ENCODE data around the gene PIP5KL1.

The PIP5KL1 gene

GRCh38 chr9:127920794-127921193 is 9.8 kb downstream of the PIP5KL1 start:
- Histone ChIP-seq H3K27me3 (ENCODE audit: insufficient read depth, low read length) (no peaks in the 10 kb centered on the region), H3K36me3 (ENCODE audit: insufficient read depth, low read length) (no peaks in the 10 kb centered on the region), H3K4me1 (ENCODE audit: control insufficient read depth, insufficient read depth, low read length, unreplicated experiment) (peaks cover 44% of the 10 kb centered on the region), H3K27ac (ENCODE audit: low read depth, low read length) (peak overlapping the region; percentile 95), H3K79me2 (ENCODE audit: control insufficient read depth, insufficient read depth, low read length, unreplicated experiment) (peaks cover 9% of the 10 kb centered on the region), H3K4me3 (ENCODE audit: low read depth, low read length) (no peak overlapping the region), H2AFZ (ENCODE audit: low read length, unreplicated experiment) (no peak overlapping the region)

GRCh38 chr9:127919253-127919815 is 11.2 kb downstream of the PIP5KL1 start:
- peaks cover 57% of the 10 kb centered on the region for H3K4me1 ChIP-seq (ENCODE audit: control insufficient read depth, insufficient read depth, low read length, unreplicated experiment)
- H3K27me3 ChIP-seq (ENCODE audit: insufficient read depth, low read length) = no peaks in the 10 kb centered on the region
- H3K36me3 ChIP-seq (ENCODE audit: insufficient read depth, low read length) = no peaks in the 10 kb centered on the region
- H3K27ac ChIP-seq (ENCODE audit: low read depth, low read length) = peak overlapping the region; percentile 95
- H3K4me3 ChIP-seq (ENCODE audit: low read depth, low read length) = no peak overlapping the region
- H2AFZ ChIP-seq (ENCODE audit: low read length, unreplicated experiment) = no peak overlapping the region
- peaks cover 22% of the 10 kb centered on the region for H3K79me2 ChIP-seq (ENCODE audit: control insufficient read depth, insufficient read depth, low read length, unreplicated experiment)

GRCh38 chr9:127918183-127919107 is 12.1 kb downstream of the PIP5KL1 start:
- peaks cover 55% of the 10 kb centered on the region for H3K4me1 ChIP-seq (ENCODE audit: control insufficient read depth, insufficient read depth, low read length, unreplicated experiment)

GRCh38 chr9:127917603-127918002 is 13.0 kb downstream of the PIP5KL1 start:
- Histone ChIP-seq H3K36me3 (ENCODE audit: insufficient read depth, low read length) (no peaks in the 10 kb centered on the region), H3K79me2 (ENCODE audit: control insufficient read depth, insufficient read depth, low read length, unreplicated experiment) (peaks cover 22% of the 10 kb centered on the region), H2AFZ (ENCODE audit: low read length, unreplicated experiment) (no peak overlapping the region), H3K27ac (ENCODE audit: low read depth, low read length) (peak overlapping the region; percentile 95), H3K4me1 (ENCODE audit: control insufficient read depth, insufficient read depth, low read length, unreplicated experiment) (peaks cover 48% of the 10 kb centered on the region), H3K27me3 (ENCODE audit: insufficient read depth, low read length) (no peaks in the 10 kb centered on the region), H3K4me3 (ENCODE audit: low read depth, low read length) (0 out of 2 replicates have a peak overlapping the region, but pooled peaks have one; percentile 52)

More at GRCh38 chr9:127918183-127919107, 12.1 kb downstream of the PIP5KL1 start:
- peaks cover 22% of the 10 kb centered on the region for H3K79me2 ChIP-seq (ENCODE audit: control insufficient read depth, insufficient read depth, low read length, unreplicated experiment)
- H3K27me3 ChIP-seq (ENCODE audit: insufficient read depth, low read length) = no peaks in the 10 kb centered on the region
- H3K27ac ChIP-seq (ENCODE audit: low read depth, low read length) = peak overlapping the region; percentile 95
- H3K36me3 ChIP-seq (ENCODE audit: insufficient read depth, low read length) = no peaks in the 10 kb centered on the region
- no peak overlapping the region for H2AFZ ChIP-seq (ENCODE audit: low read length, unreplicated experiment)
- H3K4me3 ChIP-seq (ENCODE audit: low read depth, low read length) = no peak overlapping the region; the same call in 1 of the 2 replicates

GRCh38 chr9:127916720-127917581 is 13.6 kb downstream of the PIP5KL1 start, which contains the start of gene ST6GALNAC4:
ST6GALNAC4 (minus strand) TSS chr9:127917041; CDS start chr9:127916419, 622 bp downstream.
- Histone ChIP-seq H2AFZ (ENCODE audit: low read length, unreplicated experiment) (peak within 1 kb of the TSS; percentile 11), H3K36me3 (ENCODE audit: insufficient read depth, low read length) (no peaks in the 10 kb centered on the region), H3K27ac (ENCODE audit: low read depth, low read length) (peak within 1 kb of the TSS; percentile 95), H3K27me3 (ENCODE audit: insufficient read depth, low read length) (no peaks in the 10 kb centered on the region), H3K4me1 (ENCODE audit: control insufficient read depth, insufficient read depth, low read length, unreplicated experiment) (peaks cover 48% of the 10 kb centered on the region), H3K79me2 (ENCODE audit: control insufficient read depth, insufficient read depth, low read length, unreplicated experiment) (peaks cover 23% of the 10 kb centered on the region), H3K4me3 (ENCODE audit: low read depth, low read length) (peak within 1 kb of the TSS; percentile 81)

GRCh38 chr9:127915801-127916719 is 14.5 kb downstream of the PIP5KL1 start:
- peaks cover 25% of the 10 kb centered on the region for H3K79me2 ChIP-seq (ENCODE audit: control insufficient read depth, insufficient read depth, low read length, unreplicated experiment)
- H3K27ac ChIP-seq (ENCODE audit: low read depth, low read length) = peak overlapping the region; percentile 27; the same call in 1 of the 2 replicates
- peak overlapping the region; percentile 81 for H3K4me3 ChIP-seq (ENCODE audit: low read depth, low read length)
- peak overlapping the region; percentile 11 for H2AFZ ChIP-seq (ENCODE audit: low read length, unreplicated experiment)
- H3K4me1 ChIP-seq (ENCODE audit: control insufficient read depth, insufficient read depth, low read length, unreplicated experiment) = peaks cover 42% of the 10 kb centered on the region
- no peaks in the 10 kb centered on the region for H3K27me3 ChIP-seq (ENCODE audit: insufficient read depth, low read length)
- H3K36me3 ChIP-seq (ENCODE audit: insufficient read depth, low read length) = no peaks in the 10 kb centered on the region

- no peaks in the 10 kb centered on the region for H3K27me3 ChIP-seq (ENCODE audit: insufficient read depth, low read length)
- no peak overlapping the region for H2AFZ ChIP-seq (ENCODE audit: low read length, unreplicated experiment)
- peaks cover 41% of the 10 kb centered on the region for H3K4me1 ChIP-seq (ENCODE audit: control insufficient read depth, insufficient read depth, low read length, unreplicated experiment)
- no peaks in the 10 kb centered on the region for H3K36me3 ChIP-seq (ENCODE audit: insufficient read depth, low read length)
- peaks cover 25% of the 10 kb centered on the region for H3K79me2 ChIP-seq (ENCODE audit: control insufficient read depth, insufficient read depth, low read length, unreplicated experiment)
- peak overlapping the region; percentile 27; the same call in 1 of the 2 replicates for H3K27ac ChIP-seq (ENCODE audit: low read depth, low read length)
- peak overlapping the region; percentile 81 for H3K4me3 ChIP-seq (ENCODE audit: low read depth, low read length)
Observed at GRCh38 chr9:127915325-127915752, 15.2 kb downstream of the PIP5KL1 start.

GRCh38 chr9:127913682-127914081 is 16.9 kb downstream of the PIP5KL1 start:
- Histone ChIP-seq H3K36me3 (ENCODE audit: insufficient read depth, low read length) (no peaks in the 10 kb centered on the region), H3K27ac (ENCODE audit: low read depth, low read length) (no peak overlapping the region), H3K4me1 (ENCODE audit: control insufficient read depth, insufficient read depth, low read length, unreplicated experiment) (peaks cover 29% of the 10 kb centered on the region), H3K27me3 (ENCODE audit: insufficient read depth, low read length) (no peaks in the 10 kb centered on the region), H2AFZ (ENCODE audit: low read length, unreplicated experiment) (no peak overlapping the region), H3K79me2 (ENCODE audit: control insufficient read depth, insufficient read depth, low read length, unreplicated experiment) (peaks cover 25% of the 10 kb centered on the region), H3K4me3 (ENCODE audit: low read depth, low read length) (no peak overlapping the region)

- Histone ChIP-seq H3K4me3 (ENCODE audit: low read depth, low read length) (no peak overlapping the region), H3K4me1 (ENCODE audit: control insufficient read depth, insufficient read depth, low read length, unreplicated experiment) (peaks cover 21% of the 10 kb centered on the region), H3K36me3 (ENCODE audit: insufficient read depth, low read length) (no peaks in the 10 kb centered on the region), H3K27me3 (ENCODE audit: insufficient read depth, low read length) (no peaks in the 10 kb centered on the region), H3K27ac (ENCODE audit: low read depth, low read length) (no peak overlapping the region), H3K79me2 (ENCODE audit: control insufficient read depth, insufficient read depth, low read length, unreplicated experiment) (peaks cover 25% of the 10 kb centered on the region), H2AFZ (ENCODE audit: low read length, unreplicated experiment) (no peak overlapping the region)
Observed at GRCh38 chr9:127912882-127913281, 17.7 kb downstream of the PIP5KL1 start.
